ENCODE measurements around the gene TNS2. TPM values are rescaled to one million over a fixed set of nuclear protein-coding genes. Genes with fewer than 3 reads are reported as not detected.
"Not testable (repeated sequence)": the region's sequence is repeated elsewhere in the genome, so short reads cannot be mapped to it uniquely, and the experiment has no call there.

The TNS2 gene
- polyA plus RNA-seq, 2 donors = 32.9 to 48.6 TPM

GRCh38 chr12:53103860-53104305 is 54.0 kb downstream of the TNS2 start:
- WGBS, 2 donors = 52 to 55% methylated on average over 3 of the region's 3 CpGs
- H3K36me3 ChIP-seq (ENCODE audit: control insufficient read depth in 2 of 2, insufficient read depth in 2 of 2, low read length in 1 of 2) = peaks cover 0 to 3% of the 10 kb centered on the region in 2 donors
- no peaks in the 10 kb centered on the region for H3K9me3 ChIP-seq (ENCODE audit: control insufficient read depth in 2 of 2, insufficient read depth in 1 of 2, low read depth in 1 of 2, low read length in 1 of 2)
- peaks cover 0 to 11% of the 10 kb centered on the region in 2 donors for H3K4me1 ChIP-seq (ENCODE audit: control insufficient read depth in 2 of 2, insufficient read depth in 2 of 2, low read length in 1 of 2)
- no peak overlapping the region for H3K4me3 ChIP-seq (ENCODE audit: low read depth in 1 of 2, low read length in 2 of 2)
- no peak overlapping the region for H3K27ac ChIP-seq (ENCODE audit: low read depth in 2 of 2, low read length in 1 of 2)
- no peaks in the 10 kb centered on the region for H3K27me3 ChIP-seq (ENCODE audit: control insufficient read depth in 1 of 2, insufficient read depth in 2 of 2, low read length in 2 of 2)

- no peak overlapping the region for H3K4me3 ChIP-seq (ENCODE audit: low read depth in 1 of 2, low read length in 2 of 2)
- H3K4me1 ChIP-seq (ENCODE audit: control insufficient read depth in 2 of 2, insufficient read depth in 2 of 2, low read length in 1 of 2) = peaks cover 0 to 6% of the 10 kb centered on the region in 2 donors
- H3K27ac ChIP-seq (ENCODE audit: low read depth in 2 of 2, low read length in 1 of 2) = no peak overlapping the region
- WGBS, 2 donors = 88 to 94% methylated on average over 8 of the region's 8 CpGs
- no peaks in the 10 kb centered on the region for H3K27me3 ChIP-seq (ENCODE audit: control insufficient read depth in 1 of 2, insufficient read depth in 2 of 2, low read length in 2 of 2)
- peaks cover 0 to 3% of the 10 kb centered on the region in 2 donors for H3K36me3 ChIP-seq (ENCODE audit: control insufficient read depth in 2 of 2, insufficient read depth in 2 of 2, low read length in 1 of 2)
- no peaks in the 10 kb centered on the region for H3K9me3 ChIP-seq (ENCODE audit: control insufficient read depth in 2 of 2, insufficient read depth in 1 of 2, low read depth in 1 of 2, low read length in 1 of 2)
Measured at GRCh38 chr12:53105256-53105655, 55.4 kb downstream of the TNS2 start.

GRCh38 chr12:53105712-53106439 is 56.0 kb downstream of the TNS2 start:
- Histone ChIP-seq H3K27ac (ENCODE audit: low read depth in 2 of 2, low read length in 1 of 2) (no peak overlapping the region), H3K4me3 (ENCODE audit: low read depth in 1 of 2, low read length in 2 of 2) (no peak overlapping the region), H3K36me3 (ENCODE audit: control insufficient read depth in 2 of 2, insufficient read depth in 2 of 2, low read length in 1 of 2) (peaks cover 0 to 3% of the 10 kb centered on the region in 2 donors), H3K9me3 (ENCODE audit: control insufficient read depth in 2 of 2, insufficient read depth in 1 of 2, low read depth in 1 of 2, low read length in 1 of 2) (no peaks in the 10 kb centered on the region), H3K4me1 (ENCODE audit: control insufficient read depth in 2 of 2, insufficient read depth in 2 of 2, low read length in 1 of 2) (peaks cover 0 to 6% of the 10 kb centered on the region in 2 donors), H3K27me3 (ENCODE audit: control insufficient read depth in 1 of 2, insufficient read depth in 2 of 2, low read length in 2 of 2) (no peaks in the 10 kb centered on the region)
- 92 to 95% methylated on average over 7 of the region's 7 CpGs for WGBS, 2 donors

- Histone ChIP-seq H3K4me1 (ENCODE audit: control insufficient read depth in 2 of 2, insufficient read depth in 2 of 2, low read length in 1 of 2) (peaks cover 0 to 6% of the 10 kb centered on the region in 2 donors), H3K27ac (ENCODE audit: low read depth in 2 of 2, low read length in 1 of 2) (no peak overlapping the region), H3K9me3 (ENCODE audit: control insufficient read depth in 2 of 2, insufficient read depth in 1 of 2, low read depth in 1 of 2, low read length in 1 of 2) (no peaks in the 10 kb centered on the region), H3K4me3 (ENCODE audit: low read depth in 1 of 2, low read length in 2 of 2) (no peak overlapping the region), H3K36me3 (ENCODE audit: control insufficient read depth in 2 of 2, insufficient read depth in 2 of 2, low read length in 1 of 2) (no peaks in the 10 kb centered on the region), H3K27me3 (ENCODE audit: control insufficient read depth in 1 of 2, insufficient read depth in 2 of 2, low read length in 2 of 2) (no peaks in the 10 kb centered on the region)
- 64 to 67% methylated on average over 7 of the region's 7 CpGs for WGBS, 2 donors
Measured at GRCh38 chr12:53107122-53107521, 57.3 kb downstream of the TNS2 start.

- not testable (repeated sequence) for H3K27me3 ChIP-seq (ENCODE audit: control insufficient read depth in 1 of 2, insufficient read depth in 2 of 2, low read length in 2 of 2); H3K36me3 ChIP-seq (ENCODE audit: control insufficient read depth in 2 of 2, insufficient read depth in 2 of 2, low read length in 1 of 2); H3K9me3 ChIP-seq (ENCODE audit: control insufficient read depth in 2 of 2, insufficient read depth in 1 of 2, low read depth in 1 of 2, low read length in 1 of 2); H3K27ac ChIP-seq (ENCODE audit: low read depth in 2 of 2, low read length in 1 of 2); H3K4me3 ChIP-seq (ENCODE audit: low read depth in 1 of 2, low read length in 2 of 2); H3K4me1 ChIP-seq (ENCODE audit: control insufficient read depth in 2 of 2, insufficient read depth in 2 of 2, low read length in 1 of 2)
- WGBS, 2 donors = 95% methylated on average over 6 to 7 of the region's 7 CpGs
Measured at GRCh38 chr12:53112431-53112830, 62.6 kb downstream of the TNS2 start.

GRCh38 chr12:53113136-53113705 is 63.4 kb downstream of the TNS2 start:
- Histone ChIP-seq H3K4me1 (ENCODE audit: control insufficient read depth in 2 of 2, insufficient read depth in 2 of 2, low read length in 1 of 2) (no peaks in the 10 kb centered on the region), H3K27ac (ENCODE audit: low read depth in 2 of 2, low read length in 1 of 2) (no peak overlapping the region), H3K4me3 (ENCODE audit: low read depth in 1 of 2, low read length in 2 of 2) (no peak overlapping the region), H3K27me3 (ENCODE audit: control insufficient read depth in 1 of 2, insufficient read depth in 2 of 2, low read length in 2 of 2) (no peaks in the 10 kb centered on the region), H3K9me3 (ENCODE audit: control insufficient read depth in 2 of 2, insufficient read depth in 1 of 2, low read depth in 1 of 2, low read length in 1 of 2) (no peaks in the 10 kb centered on the region), H3K36me3 (ENCODE audit: control insufficient read depth in 2 of 2, insufficient read depth in 2 of 2, low read length in 1 of 2) (no peaks in the 10 kb centered on the region)
- 86 to 88% methylated on average over 12 of the region's 12 CpGs for WGBS, 2 donors

GRCh38 chr12:53113951-53114350 is 64.1 kb downstream of the TNS2 start:
- Histone ChIP-seq H3K9me3 (ENCODE audit: control insufficient read depth in 2 of 2, insufficient read depth in 1 of 2, low read depth in 1 of 2, low read length in 1 of 2) (no peaks in the 10 kb centered on the region), H3K4me1 (ENCODE audit: control insufficient read depth in 2 of 2, insufficient read depth in 2 of 2, low read length in 1 of 2) (no peaks in the 10 kb centered on the region), H3K36me3 (ENCODE audit: control insufficient read depth in 2 of 2, insufficient read depth in 2 of 2, low read length in 1 of 2) (no peaks in the 10 kb centered on the region), H3K27ac (ENCODE audit: low read depth in 2 of 2, low read length in 1 of 2) (no peak overlapping the region), H3K27me3 (ENCODE audit: control insufficient read depth in 1 of 2, insufficient read depth in 2 of 2, low read length in 2 of 2) (no peaks in the 10 kb centered on the region), H3K4me3 (ENCODE audit: low read depth in 1 of 2, low read length in 2 of 2) (no peak overlapping the region)

Other genes starting within 250 kb of the TNS2 start
- over 10,000 TPM in 1 of 2 donors, 1,000 to 10,000 TPM in 1; 8,130 to 17,509 TPM for gene KRT4, start 235.9 kb upstream of the TNS2 start, polyA plus RNA-seq
- 1 to 10 TPM in 1 of 2 donors, under 1 TPM in 1; 0.75 to 1.8 TPM for gene KRT79, start 215.8 kb upstream of the TNS2 start, polyA plus RNA-seq
- gene KRT78, start 201.1 kb upstream of the TNS2 start, polyA plus RNA-seq = 1,000 to 10,000 TPM in 1 of 2 donors, 100 to 1,000 TPM in 1; 633 to 1,998 TPM
- 100 to 1,000 TPM in 1 of 2 donors, 10 to 100 TPM in 1; 38.7 to 105 TPM for gene KRT8, start 145.0 kb upstream of the TNS2 start, polyA plus RNA-seq
- 100 to 1,000 TPM; 101 to 256 TPM for gene KRT18, start 100.9 kb upstream of the TNS2 start, polyA plus RNA-seq
- gene EIF4B, start 43.6 kb upstream of the TNS2 start, polyA plus RNA-seq = 100 to 1,000 TPM in 1 of 2 donors, 10 to 100 TPM in 1; 58.8 to 102 TPM
- 10 to 100 TPM; 16.1 to 24.1 TPM for gene SPRYD3, start 29.3 kb downstream of the TNS2 start, polyA plus RNA-seq
- gene IGFBP6, start 47.6 kb downstream of the TNS2 start, polyA plus RNA-seq = 10 to 100 TPM; 40.8 to 59.1 TPM
- gene SOAT2, start 53.4 kb downstream of the TNS2 start, polyA plus RNA-seq = under 1 TPM; 0.14 to 0.16 TPM
- gene ZNF740, start 130.7 kb downstream of the TNS2 start, polyA plus RNA-seq = 1 to 10 TPM; 4.7 to 5.3 TPM
- 10 to 100 TPM; 25.6 to 63.7 TPM for gene CSAD, start 130.9 kb downstream of the TNS2 start, polyA plus RNA-seq
- 1 to 10 TPM; 7.5 to 8.0 TPM for gene ITGB7, start 157.2 kb downstream of the TNS2 start, polyA plus RNA-seq
- 100 to 1,000 TPM in 1 of 2 donors, 10 to 100 TPM in 1; 84.8 to 104 TPM for gene RARG, start 182.1 kb downstream of the TNS2 start, polyA plus RNA-seq
- gene ESPL1, start 218.2 kb downstream of the TNS2 start, polyA plus RNA-seq = 10 to 100 TPM; 43.8 to 66.1 TPM
- gene PFDN5, start 245.5 kb downstream of the TNS2 start, polyA plus RNA-seq = 100 to 1,000 TPM; 612 to 762 TPM
- 10 to 100 TPM; 41.8 to 75.0 TPM for gene MYG1, start 249.6 kb downstream of the TNS2 start, polyA plus RNA-seq